Stimulated activated memory B cell treated with anti-CD40 and anti-IgM and Interleukin-4, amounts not matched to agents 10 μg/mL and 1 μg/mL and 100 μg/mL, for 72 hours (primary cell): Measurements from ENCODE around the gene HSD3B2.

Experiments
- ATAC-seq: fragments of 150-1000 bp; cut with Tn5 transposase; 2 replicates; pipeline ENCODE4 v1.10.0; 2021
- H3K27ac Mint-ChIP-seq: one replicate; pipeline ENCODE4 v1.8.0; 2022; ENCODE audit warnings: mild to moderate bottlenecking, mixed read lengths
- H3K27me3 Mint-ChIP-seq: one replicate; pipeline ENCODE4 v1.8.0; 2022; ENCODE audit warnings: mixed read lengths
- H3K36me3 Mint-ChIP-seq: one replicate; pipeline ENCODE4 v1.8.0; 2022; ENCODE audit warnings: mixed read lengths
- H3K4me1 Mint-ChIP-seq: one replicate; pipeline ENCODE4 v1.8.0; 2022; ENCODE audit warnings: mixed read lengths
- H3K4me3 Mint-ChIP-seq: one replicate; pipeline ENCODE4 v1.8.0; 2022; ENCODE audit warnings: mild to moderate bottlenecking, moderate library complexity, mixed read lengths
- H3K9me3 Mint-ChIP-seq: one replicate; pipeline ENCODE4 v1.8.0; 2022; ENCODE audit warnings: mixed read lengths

HSD3B2 gene

GRCh38 chr1:119429687-119430086 is 14.7 kb downstream of the HSD3B2 start:
- H3K4me3 Mint-ChIP-seq = no peak overlapping the region
- no peak for ATAC-seq
- no peaks in the 10 kb centered on the region for H3K36me3 Mint-ChIP-seq
- H3K27ac Mint-ChIP-seq = no peak overlapping the region
- H3K4me1 Mint-ChIP-seq = no peaks in the 10 kb centered on the region
- peaks cover 42% of the 10 kb centered on the region for H3K27me3 Mint-ChIP-seq
- no peaks in the 10 kb centered on the region for H3K9me3 Mint-ChIP-seq

DNA sequence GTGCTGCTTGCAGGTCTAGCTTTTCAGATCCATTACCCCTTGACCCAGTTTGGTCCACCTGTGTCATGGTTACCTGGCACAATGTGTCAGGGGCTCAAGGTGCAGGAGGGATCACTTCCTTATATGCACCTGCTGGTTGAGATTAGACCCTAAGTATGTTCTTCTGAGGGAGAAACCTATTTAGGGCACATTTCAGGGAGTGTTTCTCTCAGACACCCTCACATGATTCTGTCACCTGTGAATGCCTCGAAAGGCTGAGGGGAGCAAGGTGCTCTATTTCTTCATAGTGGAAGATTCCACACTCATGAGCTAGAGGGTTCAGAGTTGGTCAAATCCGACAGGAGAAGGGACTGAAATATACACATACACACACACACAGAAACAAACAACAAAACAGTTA is 15.5 kb downstream of the HSD3B2 start:
- no peak for ATAC-seq
- Mint-ChIP-seq H3K27ac (no peak overlapping the region), H3K27me3 (peaks cover 42% of the 10 kb centered on the region), H3K4me3 (no peak overlapping the region), H3K9me3 (no peaks in the 10 kb centered on the region), H3K36me3 (no peaks in the 10 kb centered on the region), H3K4me1 (no peaks in the 10 kb centered on the region)

DNA sequence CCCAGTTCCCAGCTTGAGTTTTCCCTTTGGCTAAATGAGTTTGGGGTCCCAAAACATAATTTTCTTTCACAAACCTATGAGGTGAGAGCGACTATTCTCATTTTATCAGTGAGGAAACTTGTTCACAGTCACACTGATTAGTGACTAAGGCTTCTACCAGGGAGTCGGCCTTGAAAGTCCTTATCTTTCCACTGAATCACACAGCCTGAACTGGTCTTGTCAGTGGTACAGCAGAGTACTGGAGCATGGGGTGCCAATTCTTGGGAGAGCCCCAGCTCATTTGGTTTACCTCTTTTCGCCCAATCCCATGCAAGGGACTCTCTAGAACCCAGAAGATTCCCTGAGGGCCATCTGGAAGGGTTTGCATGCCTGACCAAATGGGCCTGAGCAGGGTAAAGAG is 16.9 kb downstream of the HSD3B2 start:
- H3K36me3 Mint-ChIP-seq = no peaks in the 10 kb centered on the region
- H3K9me3 Mint-ChIP-seq = no peaks in the 10 kb centered on the region
- H3K27ac Mint-ChIP-seq = no peak overlapping the region
- H3K27me3 Mint-ChIP-seq = peaks cover 42% of the 10 kb centered on the region
- H3K4me3 Mint-ChIP-seq = no peak overlapping the region
- no peaks in the 10 kb centered on the region for H3K4me1 Mint-ChIP-seq
- ATAC-seq = no peak

GRCh38 chr1:119435052-119435451 is 20.1 kb downstream of the HSD3B2 start:
- H3K4me3 Mint-ChIP-seq = no peak overlapping the region
- no peaks in the 10 kb centered on the region for H3K9me3 Mint-ChIP-seq
- peaks cover 33% of the 10 kb centered on the region for H3K27me3 Mint-ChIP-seq
- no peak for ATAC-seq
- H3K4me1 Mint-ChIP-seq = no peaks in the 10 kb centered on the region
- no peak overlapping the region for H3K27ac Mint-ChIP-seq
- no peaks in the 10 kb centered on the region for H3K36me3 Mint-ChIP-seq

DNA sequence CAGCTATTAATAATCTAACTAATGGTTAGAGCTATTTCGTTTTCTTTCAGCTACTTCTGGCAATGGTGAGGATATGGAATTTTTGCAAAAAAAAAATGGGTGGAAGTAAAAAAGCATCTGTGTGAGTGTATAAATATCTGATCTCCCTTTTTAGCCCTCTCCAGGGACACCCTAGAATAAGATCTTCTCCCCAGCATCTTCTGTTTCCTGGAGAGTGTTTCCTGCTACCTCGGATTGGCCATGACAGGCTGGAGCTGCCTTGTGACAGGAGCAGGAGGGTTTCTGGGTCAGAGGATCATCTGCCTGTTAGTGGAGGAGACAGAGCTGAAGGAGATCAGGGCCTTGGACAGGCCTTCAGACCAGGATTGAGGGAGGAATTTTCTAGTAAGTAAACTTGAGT is 23.8 kb downstream of the HSD3B2 start:
- H3K27me3 Mint-ChIP-seq = peaks cover 17% of the 10 kb centered on the region
- H3K4me1 Mint-ChIP-seq = no peaks in the 10 kb centered on the region
- no peaks in the 10 kb centered on the region for H3K9me3 Mint-ChIP-seq
- no peak for ATAC-seq
- H3K4me3 Mint-ChIP-seq = no peak overlapping the region
- no peak overlapping the region for H3K27ac Mint-ChIP-seq
- no peaks in the 10 kb centered on the region for H3K36me3 Mint-ChIP-seq

GRCh38 chr1:119440721-119441307 is 25.9 kb downstream of the HSD3B2 start:
- no peaks in the 10 kb centered on the region for H3K4me1 Mint-ChIP-seq
- ATAC-seq = no peak
- H3K36me3 Mint-ChIP-seq = no peaks in the 10 kb centered on the region
- peaks cover 28% of the 10 kb centered on the region for H3K27me3 Mint-ChIP-seq
- no peaks in the 10 kb centered on the region for H3K9me3 Mint-ChIP-seq
- H3K27ac Mint-ChIP-seq = no peak overlapping the region
- H3K4me3 Mint-ChIP-seq = no peak overlapping the region

DNA sequence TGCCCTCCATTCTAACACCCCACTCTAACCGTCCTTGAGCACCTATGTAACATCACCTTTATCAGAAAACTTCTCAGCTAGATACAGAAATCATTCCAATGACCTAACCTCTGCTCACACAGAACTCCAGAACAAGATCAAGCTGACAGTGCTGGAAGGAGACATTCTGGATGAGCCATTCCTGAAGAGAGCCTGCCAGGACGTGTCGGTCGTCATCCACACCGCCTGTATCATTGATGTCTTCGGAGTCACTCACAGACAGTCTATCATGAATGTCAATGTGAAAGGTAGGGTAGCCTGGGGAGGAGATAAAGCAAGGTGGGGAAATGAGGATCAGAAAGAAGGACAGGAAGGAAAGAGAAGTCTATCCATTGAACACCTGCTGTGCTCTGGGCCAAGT is 27.8 kb downstream of the HSD3B2 start:
- Mint-ChIP-seq H3K27ac (no peak overlapping the region), H3K4me3 (no peak overlapping the region), H3K9me3 (no peaks in the 10 kb centered on the region), H3K36me3 (no peaks in the 10 kb centered on the region), H3K27me3 (peaks cover 28% of the 10 kb centered on the region), H3K4me1 (no peaks in the 10 kb centered on the region)
- no peak for ATAC-seq

- Mint-ChIP-seq H3K9me3 (no peaks in the 10 kb centered on the region), H3K27ac (no peak overlapping the region), H3K36me3 (no peaks in the 10 kb centered on the region), H3K4me1 (no peaks in the 10 kb centered on the region), H3K4me3 (no peak overlapping the region), H3K27me3 (peaks cover 28% of the 10 kb centered on the region)
- ATAC-seq = no peak
These were observed 31.4 kb downstream of the HSD3B2 start for GRCh38 chr1:119446321-119446720.

- H3K27ac Mint-ChIP-seq = no peak overlapping the region
- no peaks in the 10 kb centered on the region for H3K9me3 Mint-ChIP-seq
- no peaks in the 10 kb centered on the region for H3K36me3 Mint-ChIP-seq
- no peak overlapping the region for H3K4me3 Mint-ChIP-seq
- peaks cover 18% of the 10 kb centered on the region for H3K27me3 Mint-ChIP-seq
- no peak for ATAC-seq
- H3K4me1 Mint-ChIP-seq = no peaks in the 10 kb centered on the region
These were observed 32.6 kb downstream of the HSD3B2 start for GRCh38 chr1:119447344-119448126.

- Mint-ChIP-seq H3K4me3 (no peak overlapping the region), H3K36me3 (no peaks in the 10 kb centered on the region), H3K27ac (no peak overlapping the region), H3K4me1 (no peaks in the 10 kb centered on the region), H3K9me3 (no peaks in the 10 kb centered on the region), H3K27me3 (peaks cover 13% of the 10 kb centered on the region)
- no peak for ATAC-seq
These were observed 33.2 kb downstream of the HSD3B2 start for GRCh38 chr1:119448127-119448511.

- no peaks in the 10 kb centered on the region for H3K9me3 Mint-ChIP-seq
- no peaks in the 10 kb centered on the region for H3K36me3 Mint-ChIP-seq
- no peak overlapping the region for H3K4me3 Mint-ChIP-seq
- peaks cover 4% of the 10 kb centered on the region for H3K27me3 Mint-ChIP-seq
- ATAC-seq = no peak
- no peak overlapping the region for H3K27ac Mint-ChIP-seq
- no peaks in the 10 kb centered on the region for H3K4me1 Mint-ChIP-seq
These were observed 35.0 kb downstream of the HSD3B2 start for GRCh38 chr1:119449971-119450370.

GRCh38 chr1:119451158-119451557 is 36.2 kb downstream of the HSD3B2 start:
- Mint-ChIP-seq H3K27me3 (no peaks in the 10 kb centered on the region), H3K27ac (no peak overlapping the region), H3K36me3 (no peaks in the 10 kb centered on the region), H3K9me3 (no peaks in the 10 kb centered on the region), H3K4me3 (no peak overlapping the region), H3K4me1 (no peaks in the 10 kb centered on the region)
- ATAC-seq = no peak

DNA sequence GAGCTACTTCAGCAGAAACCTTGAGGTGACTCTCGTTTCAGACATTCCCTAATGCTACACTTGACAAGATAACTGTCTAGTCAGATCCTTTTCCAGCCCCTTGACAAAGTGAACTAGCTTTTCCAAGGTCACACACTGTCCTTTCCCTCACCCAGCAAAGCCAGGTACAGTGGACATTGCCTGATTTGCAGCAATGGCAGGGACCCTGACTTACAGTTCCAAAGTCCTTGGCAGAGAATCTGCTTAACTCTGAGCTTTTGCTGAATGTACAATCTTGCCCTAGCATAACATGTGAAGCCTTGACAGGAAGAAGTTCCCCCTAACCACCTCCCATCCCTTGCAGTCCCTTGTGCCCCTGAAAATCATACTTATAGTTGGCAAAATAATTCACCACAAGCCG is 37.1 kb downstream of the HSD3B2 start:
- H3K36me3 Mint-ChIP-seq = no peaks in the 10 kb centered on the region
- ATAC-seq = no peak
- H3K4me1 Mint-ChIP-seq = no peaks in the 10 kb centered on the region
- no peaks in the 10 kb centered on the region for H3K27me3 Mint-ChIP-seq
- no peak overlapping the region for H3K4me3 Mint-ChIP-seq
- no peaks in the 10 kb centered on the region for H3K9me3 Mint-ChIP-seq
- H3K27ac Mint-ChIP-seq = no peak overlapping the region

DNA sequence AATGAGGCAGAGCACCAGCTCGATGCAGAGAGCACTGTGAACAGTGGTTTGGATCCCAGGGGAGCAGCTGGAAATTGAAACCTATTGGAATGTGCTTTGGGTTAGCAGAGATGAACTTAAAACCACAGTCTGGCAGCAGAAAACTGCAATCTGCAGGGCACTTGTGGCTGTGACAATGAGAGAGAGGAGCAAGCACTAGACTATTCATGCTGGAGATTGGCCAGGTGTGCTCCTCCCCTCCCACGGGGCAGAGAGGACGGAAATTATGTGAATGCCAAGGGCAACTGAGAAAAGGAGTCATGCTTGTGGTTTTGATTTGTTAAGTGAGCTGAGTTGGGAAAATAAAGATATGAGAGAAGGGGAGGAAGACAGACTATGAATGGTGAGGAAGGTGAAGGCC is 38.1 kb downstream of the HSD3B2 start:
- Mint-ChIP-seq H3K4me3 (no peak overlapping the region), H3K9me3 (no peaks in the 10 kb centered on the region), H3K27me3 (no peaks in the 10 kb centered on the region), H3K27ac (no peak overlapping the region), H3K4me1 (no peaks in the 10 kb centered on the region), H3K36me3 (no peaks in the 10 kb centered on the region)
- ATAC-seq = no peak

DNA sequence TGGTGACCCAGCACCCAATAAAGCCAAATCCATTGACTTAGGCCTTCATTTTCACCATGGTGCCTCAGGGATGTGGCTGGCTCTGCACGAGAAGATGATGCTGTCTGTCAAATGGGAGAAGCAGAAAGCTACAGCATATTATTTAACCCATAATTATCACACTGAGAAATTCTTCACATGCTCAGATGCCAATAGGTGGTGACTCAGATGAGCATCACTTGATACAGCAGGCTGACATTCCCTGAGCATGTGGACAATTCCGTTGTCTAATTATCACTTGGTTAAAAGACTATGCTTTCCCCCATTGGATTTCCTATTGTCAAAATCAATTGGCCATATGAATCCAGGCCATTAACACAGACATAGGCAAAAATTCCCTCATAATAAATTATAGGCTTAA is 48.0 kb downstream of the HSD3B2 start:
- ATAC-seq = no peak
- H3K4me3 Mint-ChIP-seq = no peak overlapping the region
- no peaks in the 10 kb centered on the region for H3K9me3 Mint-ChIP-seq

DNA sequence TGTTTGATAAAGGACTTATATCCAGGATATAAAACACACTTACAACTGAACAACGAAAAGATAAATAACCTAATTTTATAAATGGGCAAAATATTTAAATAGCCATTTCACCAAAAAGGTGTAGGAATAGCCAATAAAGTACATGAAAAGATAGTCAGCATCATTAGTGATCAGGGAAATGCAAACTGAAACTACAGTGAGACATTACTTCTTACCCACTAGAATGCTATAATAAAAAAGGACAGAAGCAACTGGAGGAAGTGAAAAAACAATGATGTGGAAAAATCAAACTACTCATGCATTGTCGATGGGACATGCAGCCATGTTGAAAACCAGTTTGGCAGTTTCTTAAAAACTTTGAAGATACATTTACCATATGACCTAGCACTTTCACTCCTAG is 48.6 kb downstream of the HSD3B2 start:
- no peaks in the 10 kb centered on the region for H3K36me3 Mint-ChIP-seq
- no peaks in the 10 kb centered on the region for H3K4me1 Mint-ChIP-seq
- peaks cover 17% of the 10 kb centered on the region for H3K27me3 Mint-ChIP-seq
- no peak overlapping the region for H3K27ac Mint-ChIP-seq
- ATAC-seq = no peak
- no peaks in the 10 kb centered on the region for H3K9me3 Mint-ChIP-seq
- no peak overlapping the region for H3K4me3 Mint-ChIP-seq

More for the DNA sequence above, 48.0 kb downstream of the HSD3B2 start:
- Mint-ChIP-seq H3K27me3 (peaks cover 17% of the 10 kb centered on the region), H3K27ac (no peak overlapping the region), H3K4me1 (no peaks in the 10 kb centered on the region), H3K36me3 (no peaks in the 10 kb centered on the region)
